Measurements from ENCODE around the gene CYB5A. TPM values are rescaled to one million over a fixed set of nuclear protein-coding genes. Genes with fewer than 3 reads are reported as not detected.

The CYB5A gene
- polyA plus RNA-seq, 3 donors, result 279 to 338 (median 337) TPM

DNA sequence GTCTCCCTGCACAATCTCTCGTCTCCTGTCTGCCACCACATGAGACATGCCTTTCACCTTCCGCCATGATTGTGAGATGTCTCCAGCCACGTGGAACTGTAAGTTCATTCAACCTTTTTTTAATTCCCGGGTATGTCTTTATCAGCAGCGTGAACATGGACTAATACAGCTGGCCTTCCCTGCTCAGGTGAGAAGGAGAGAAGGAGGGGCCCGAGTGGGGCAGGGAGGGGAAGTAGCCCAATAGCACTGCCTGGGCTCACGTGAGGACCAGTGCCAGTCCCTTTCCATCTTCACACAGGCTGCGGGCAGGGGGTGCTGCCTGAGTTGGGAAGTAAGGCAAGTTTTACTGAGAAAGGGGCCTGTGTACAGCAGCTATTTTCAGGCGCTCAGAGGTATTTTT, 70.7 kb downstream of the CYB5A start:
- no peak for DNase-seq (ENCODE audit: low read depth in 3 of 3, low spot score in 2 of 3)

DNA sequence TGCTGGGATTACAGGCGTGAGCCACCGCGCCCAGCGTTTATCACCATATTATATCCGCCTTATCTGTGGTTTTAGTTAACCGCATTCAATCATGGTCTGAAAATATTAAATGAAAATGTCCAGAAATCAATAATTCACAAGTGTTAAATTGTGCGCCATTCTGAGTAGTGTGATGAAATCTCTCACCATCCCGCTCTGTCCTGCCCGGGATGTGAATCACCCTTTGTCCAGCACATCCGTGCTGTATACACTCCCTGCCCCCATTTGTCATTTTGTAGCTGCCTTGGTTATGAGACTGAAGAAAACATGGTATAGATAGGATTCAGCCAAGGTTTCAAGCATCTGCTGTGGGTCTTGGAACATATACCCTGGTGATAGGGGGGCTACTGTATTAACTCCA, 72.7 kb downstream of the CYB5A start:
- DNase-seq (ENCODE audit: low read depth in 3 of 3, low spot score in 2 of 3), result no peak

DNA sequence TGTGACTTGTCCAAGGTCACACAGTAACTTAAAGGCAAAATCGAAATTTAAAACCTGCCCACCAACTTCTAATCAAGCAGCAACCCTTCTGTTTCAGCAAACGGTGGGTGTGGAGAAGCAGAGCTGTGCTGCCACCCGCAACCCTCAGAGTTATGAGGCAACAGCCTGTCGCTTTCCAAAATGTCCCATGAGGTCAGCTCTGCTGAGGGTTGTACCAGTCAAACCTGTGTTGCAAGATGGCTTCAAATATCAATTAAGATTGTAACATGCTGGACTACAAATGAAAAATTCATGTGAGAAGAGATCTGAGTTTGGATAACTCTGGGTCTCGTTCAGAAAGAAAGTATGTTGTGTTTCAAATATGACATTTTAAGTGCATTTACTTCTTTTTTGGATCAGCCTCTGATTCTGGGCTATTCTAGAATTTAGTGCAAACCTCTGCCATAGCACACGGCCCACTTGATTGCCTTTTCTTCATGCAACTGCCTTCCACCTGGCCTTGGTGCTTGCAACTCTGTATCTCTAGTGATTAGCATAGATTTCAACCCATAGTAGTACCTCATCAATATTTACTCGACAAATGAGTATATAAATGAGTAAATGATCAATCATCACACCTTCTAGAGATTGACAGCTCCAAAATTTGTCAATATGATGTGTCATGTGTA, 74.2 kb downstream of the CYB5A start:
- DNase-seq (ENCODE audit: low read depth in 3 of 3, low spot score in 2 of 3), result no peak

DNA sequence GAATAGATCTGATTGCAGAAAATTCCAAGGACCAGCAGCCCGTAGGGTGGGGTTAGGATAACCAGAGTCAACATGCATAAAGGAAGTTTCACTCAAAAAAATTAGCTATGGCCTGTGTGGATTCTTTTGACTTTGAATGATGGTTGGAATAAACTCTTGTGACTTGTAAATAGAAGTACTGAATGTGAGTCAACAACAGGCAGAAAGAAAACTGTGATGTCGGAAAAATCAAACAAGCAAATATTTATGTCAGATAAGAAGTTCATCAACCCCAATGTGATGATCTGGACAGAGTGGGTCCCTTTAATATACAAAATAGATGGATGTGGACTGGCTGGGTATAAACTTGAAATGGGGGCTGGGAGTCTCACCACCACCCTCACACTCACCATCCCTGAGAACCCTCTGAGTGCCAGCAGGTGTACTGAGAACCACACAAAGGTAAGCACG, 75.1 kb downstream of the CYB5A start:
- no peak for DNase-seq (ENCODE audit: low read depth in 3 of 3, low spot score in 2 of 3)

DNA sequence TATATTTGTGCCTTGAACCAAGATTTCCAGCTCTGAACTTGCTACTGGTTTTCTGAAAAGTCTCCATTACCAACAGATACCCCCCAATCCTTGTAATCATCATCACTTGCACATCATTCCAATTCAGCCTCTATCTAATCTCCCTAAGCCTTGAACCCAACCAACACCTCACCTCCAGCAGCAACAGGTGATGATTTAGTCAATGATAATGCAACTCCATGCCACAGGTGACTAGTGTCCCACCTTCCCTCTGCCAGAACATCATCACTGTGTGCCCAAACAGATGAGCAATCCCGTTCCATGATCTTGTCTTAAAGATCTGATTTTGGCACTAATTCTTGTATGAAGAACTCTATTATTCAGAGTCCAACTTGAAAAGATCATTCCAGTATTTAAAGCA, 75.9 kb downstream of the CYB5A start:
- DNase-seq (ENCODE audit: low read depth in 3 of 3, low spot score in 2 of 3), result no peak

DNA sequence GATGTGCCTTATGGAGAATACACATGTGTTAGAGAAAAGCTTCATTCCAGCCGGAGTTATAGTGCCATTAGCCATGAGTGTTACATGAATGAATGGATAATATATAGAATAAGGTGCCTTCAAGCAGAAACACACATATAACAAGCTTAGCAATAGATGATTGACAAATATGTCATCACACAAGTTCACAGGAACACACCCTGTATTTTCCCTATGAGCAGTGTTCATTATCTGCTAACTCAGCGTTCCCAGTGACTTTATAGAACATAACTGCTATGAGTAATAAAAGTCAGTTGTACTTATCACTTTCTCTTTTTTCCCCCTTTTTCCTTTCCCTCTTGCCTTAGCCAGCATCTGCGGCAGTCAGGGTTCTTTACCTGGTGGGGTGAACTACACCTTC, 78.3 kb downstream of the CYB5A start:
- DNase-seq (ENCODE audit: low read depth in 3 of 3, low spot score in 2 of 3), result no peak

DNA sequence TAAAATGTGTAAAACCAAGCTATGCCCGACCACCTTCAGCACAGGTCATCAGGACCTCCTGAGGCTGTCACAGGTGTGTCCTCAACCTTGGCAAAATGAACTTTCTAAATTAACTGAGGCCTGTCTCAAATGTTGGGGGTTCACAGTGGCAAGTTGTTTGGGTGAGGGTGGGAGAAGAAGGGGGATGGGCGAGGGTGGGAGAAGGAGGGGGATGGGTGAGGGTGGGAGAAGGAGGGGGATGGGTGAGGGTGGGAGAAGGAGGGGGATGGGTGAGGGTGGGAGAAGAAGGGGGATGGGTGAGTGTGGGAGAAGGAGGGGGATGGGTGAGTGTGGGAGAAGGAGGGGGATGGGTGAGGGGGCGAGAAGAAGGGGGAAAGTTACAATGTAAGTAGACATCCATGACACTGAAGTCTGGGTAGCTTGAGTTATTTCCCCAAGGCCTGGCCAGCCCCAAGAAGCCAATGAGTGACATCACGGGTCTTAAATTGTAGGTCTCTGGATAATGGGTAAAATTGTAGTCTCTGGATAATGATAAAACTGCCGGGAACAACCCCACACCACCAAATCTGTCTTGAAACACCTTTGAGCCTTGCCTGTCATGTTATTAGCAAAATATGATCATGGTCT, 87.1 kb downstream of the CYB5A start:
- DNase-seq (ENCODE audit: low read depth in 3 of 3, low spot score in 2 of 3), result no peak

DNA sequence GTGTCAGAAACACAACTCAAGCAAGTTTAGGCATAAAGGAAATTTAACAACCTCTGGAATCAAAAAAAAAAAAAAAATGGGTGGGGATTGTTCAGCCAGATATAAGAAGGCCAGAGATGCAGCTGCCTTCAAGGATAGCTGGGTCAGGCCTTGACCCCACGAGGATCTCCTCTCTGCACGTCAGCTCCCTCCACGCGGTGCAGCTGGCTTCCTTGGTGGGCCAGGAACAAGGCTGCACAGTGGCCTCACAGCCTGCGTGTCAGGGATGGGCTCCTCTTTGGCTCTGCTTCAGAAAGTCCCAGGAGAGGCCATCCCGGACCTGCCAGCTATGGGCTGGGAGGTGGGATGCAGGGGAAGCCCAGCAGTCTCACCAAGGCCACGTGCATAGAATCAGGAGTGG, 88.0 kb downstream of the CYB5A start:
- no peak for DNase-seq (ENCODE audit: low read depth in 3 of 3, low spot score in 2 of 3)

Other genes with a start within 250 kb of the CYB5A start
- 1 to 10 TPM; 5.4 to 7.0 (median 6.7) TPM for gene FBXO15, start 144.1 kb downstream of the CYB5A start, polyA plus RNA-seq (ENCODE audit: insufficient read length in 3 of 3)
- 10 to 100 TPM; 66.3 to 70.7 (median 66.4) TPM for gene TIMM21, start 143.4 kb downstream of the CYB5A start, polyA plus RNA-seq (ENCODE audit: insufficient read length in 3 of 3)
- under 1 TPM; 0.24 to 0.35 (median 0.28) TPM for gene C18orf63, start 23.9 kb upstream of the CYB5A start, polyA plus RNA-seq (ENCODE audit: insufficient read length in 3 of 3)
- under 1 TPM; 0.26 to 0.37 (median 0.27) TPM for gene DIPK1C, start 165.3 kb upstream of the CYB5A start, polyA plus RNA-seq (ENCODE audit: insufficient read length in 3 of 3)
- 100 to 1,000 TPM; 257 to 308 (median 263) TPM for gene CNDP2, start 204.4 kb upstream of the CYB5A start, polyA plus RNA-seq (ENCODE audit: insufficient read length in 3 of 3)
- 1 to 10 TPM in 2 of 3 donors, under 1 TPM in 1; 0.75 to 1.5 (median 1.2) TPM for gene CNDP1, start 242.5 kb upstream of the CYB5A start, polyA plus RNA-seq (ENCODE audit: insufficient read length in 3 of 3)

Measured in right renal cortex interstitium (tissue), 3 donors.